ENCODE measurements around the gene ABCA2. TPM values are rescaled to one million over a fixed set of nuclear protein-coding genes. Genes with fewer than 3 reads are reported as not detected.

ABCA2 gene
- 28.1 TPM for polyA plus RNA-seq (2013, experiment 1 of 2)
- polyA plus RNA-seq (2013, experiment 2 of 2), result 18.0 TPM

- Histone ChIP-seq H3K36me3 (ENCODE audit: control insufficient read depth, insufficient read depth, low read length) (no peaks in the 10 kb centered on the region), H3K4me3 (ENCODE audit: extremely low read depth, insufficient read depth, low read length, poor library complexity, severe bottlenecking) (peak within 1 kb of the TSS; percentile 42), H3K27ac (ENCODE audit: low read depth, low read length, severe bottlenecking) (no peak within 1 kb of the TSS), H3K4me1 (ENCODE audit: control insufficient read depth, insufficient read depth, low read length, poor library complexity, severe bottlenecking) (no peaks in the 10 kb centered on the region), H3K9me3 (ENCODE audit: control insufficient read depth, low read length) (no peaks in the 10 kb centered on the region)
- 6 to 8% methylated on average over 67 to 72 of the region's 95 CpGs for WGBS, 2 experiments (ENCODE audit: insufficient coverage in 2 of 2)
Measured at GRCh38 chr9:137027369-137028262, at the start of gene ABCA2. ABCA2 (minus strand) TSS chr9:137028237; CDS start chr9:137028140, 97 bp downstream.

GRCh38 chr9:137077010-137077747 lies 49.1 kb upstream of the ABCA2 start, which contains the start of gene UAP1L1:
UAP1L1 (plus strand) TSS chr9:137077517; CDS start chr9:137077533, 16 bp downstream.
- Histone ChIP-seq H3K36me3 (ENCODE audit: control insufficient read depth, insufficient read depth, low read length) (peaks cover 4% of the 10 kb centered on the region), H3K4me1 (ENCODE audit: control insufficient read depth, insufficient read depth, low read length, poor library complexity, severe bottlenecking) (peaks cover 9% of the 10 kb centered on the region), H3K27ac (ENCODE audit: low read depth, low read length, severe bottlenecking) (no peak within 1 kb of the TSS), H3K9me3 (ENCODE audit: control insufficient read depth, low read length) (no peaks in the 10 kb centered on the region), H3K4me3 (ENCODE audit: extremely low read depth, insufficient read depth, low read length, poor library complexity, severe bottlenecking) (peak within 1 kb of the TSS; percentile 47)
- WGBS, 2 experiments (ENCODE audit: insufficient coverage in 2 of 2), result 7 to 8% methylated on average over 13 to 41 of the region's 87 CpGs

GRCh38 chr9:137076636-137077009 lies 48.6 kb upstream of the ABCA2 start:
- WGBS, 2 experiments (ENCODE audit: insufficient coverage in 2 of 2), result 78% methylated on average over 14 to 15 of the region's 15 CpGs
- peak overlapping the region; percentile 47 for H3K4me3 ChIP-seq (ENCODE audit: extremely low read depth, insufficient read depth, low read length, poor library complexity, severe bottlenecking)
- no peak overlapping the region for H3K27ac ChIP-seq (ENCODE audit: low read depth, low read length, severe bottlenecking)
- no peaks in the 10 kb centered on the region for H3K9me3 ChIP-seq (ENCODE audit: control insufficient read depth, low read length)
- peaks cover 4% of the 10 kb centered on the region for H3K36me3 ChIP-seq (ENCODE audit: control insufficient read depth, insufficient read depth, low read length)
- peaks cover 9% of the 10 kb centered on the region for H3K4me1 ChIP-seq (ENCODE audit: control insufficient read depth, insufficient read depth, low read length, poor library complexity, severe bottlenecking)

GRCh38 chr9:137075275-137075775 lies 47.3 kb upstream of the ABCA2 start:
- peaks cover 4% of the 10 kb centered on the region for H3K36me3 ChIP-seq (ENCODE audit: control insufficient read depth, insufficient read depth, low read length)
- no peaks in the 10 kb centered on the region for H3K9me3 ChIP-seq (ENCODE audit: control insufficient read depth, low read length)
- WGBS, 2 experiments (ENCODE audit: insufficient coverage in 2 of 2), result 73 to 79% methylated on average over 2 to 10 of the region's 12 CpGs
- H3K4me1 ChIP-seq (ENCODE audit: control insufficient read depth, insufficient read depth, low read length, poor library complexity, severe bottlenecking), result peaks cover 14% of the 10 kb centered on the region
- no peak overlapping the region for H3K4me3 ChIP-seq (ENCODE audit: extremely low read depth, insufficient read depth, low read length, poor library complexity, severe bottlenecking)
- H3K27ac ChIP-seq (ENCODE audit: low read depth, low read length, severe bottlenecking), result no peak overlapping the region

- no peak overlapping the region for H3K4me3 ChIP-seq (ENCODE audit: extremely low read depth, insufficient read depth, low read length, poor library complexity, severe bottlenecking)
- 83 to 86% methylated on average over 12 of the region's 12 CpGs for WGBS, 2 experiments (ENCODE audit: insufficient coverage in 2 of 2)
- H3K9me3 ChIP-seq (ENCODE audit: control insufficient read depth, low read length), result no peaks in the 10 kb centered on the region
- H3K4me1 ChIP-seq (ENCODE audit: control insufficient read depth, insufficient read depth, low read length, poor library complexity, severe bottlenecking), result peaks cover 14% of the 10 kb centered on the region
- no peak overlapping the region for H3K27ac ChIP-seq (ENCODE audit: low read depth, low read length, severe bottlenecking)
- peaks cover 4% of the 10 kb centered on the region for H3K36me3 ChIP-seq (ENCODE audit: control insufficient read depth, insufficient read depth, low read length)
Measured at GRCh38 chr9:137074657-137075274, 46.7 kb upstream of the ABCA2 start.

GRCh38 chr9:137073992-137074399 lies 46.0 kb upstream of the ABCA2 start:
- H3K9me3 ChIP-seq (ENCODE audit: control insufficient read depth, low read length), result no peaks in the 10 kb centered on the region
- WGBS, 2 experiments (ENCODE audit: insufficient coverage in 2 of 2), result 93 to 96% methylated on average over 8 of the region's 8 CpGs
- H3K27ac ChIP-seq (ENCODE audit: low read depth, low read length, severe bottlenecking), result no peak overlapping the region
- H3K4me1 ChIP-seq (ENCODE audit: control insufficient read depth, insufficient read depth, low read length, poor library complexity, severe bottlenecking), result peaks cover 14% of the 10 kb centered on the region
- H3K4me3 ChIP-seq (ENCODE audit: extremely low read depth, insufficient read depth, low read length, poor library complexity, severe bottlenecking), result no peak overlapping the region
- no peaks in the 10 kb centered on the region for H3K36me3 ChIP-seq (ENCODE audit: control insufficient read depth, insufficient read depth, low read length)

- no peaks in the 10 kb centered on the region for H3K9me3 ChIP-seq (ENCODE audit: control insufficient read depth, low read length)
- no peaks in the 10 kb centered on the region for H3K36me3 ChIP-seq (ENCODE audit: control insufficient read depth, insufficient read depth, low read length)
- H3K4me3 ChIP-seq (ENCODE audit: extremely low read depth, insufficient read depth, low read length, poor library complexity, severe bottlenecking), result peak overlapping the region; percentile 40
- peak overlapping the region; percentile 67 for H3K27ac ChIP-seq (ENCODE audit: low read depth, low read length, severe bottlenecking)
- H3K4me1 ChIP-seq (ENCODE audit: control insufficient read depth, insufficient read depth, low read length, poor library complexity, severe bottlenecking), result peaks cover 12% of the 10 kb centered on the region
- WGBS, 2 experiments (ENCODE audit: insufficient coverage in 2 of 2), result 84% methylated on average over 2 of the region's 2 CpGs; no CpG with 5 or more reads in 1 of the 2 experiments
Measured at GRCh38 chr9:137071282-137071681, 43.2 kb upstream of the ABCA2 start.

- Histone ChIP-seq H3K36me3 (ENCODE audit: control insufficient read depth, insufficient read depth, low read length) (no peaks in the 10 kb centered on the region), H3K9me3 (ENCODE audit: control insufficient read depth, low read length) (no peaks in the 10 kb centered on the region), H3K27ac (ENCODE audit: low read depth, low read length, severe bottlenecking) (peak overlapping the region; percentile 67), H3K4me1 (ENCODE audit: control insufficient read depth, insufficient read depth, low read length, poor library complexity, severe bottlenecking) (peaks cover 12% of the 10 kb centered on the region), H3K4me3 (ENCODE audit: extremely low read depth, insufficient read depth, low read length, poor library complexity, severe bottlenecking) (peak overlapping the region; percentile 40)
- WGBS, 2 experiments (ENCODE audit: insufficient coverage in 2 of 2), result 29 to 43% methylated on average over 5 to 6 of the region's 6 CpGs
Measured at GRCh38 chr9:137070906-137071275, 42.9 kb upstream of the ABCA2 start.

GRCh38 chr9:137070201-137070905 lies 42.3 kb upstream of the ABCA2 start, which contains the start of gene SAPCD2:
SAPCD2 (minus strand) TSS chr9:137070557; CDS start chr9:137070460, 97 bp downstream.
- H3K4me3 ChIP-seq (ENCODE audit: extremely low read depth, insufficient read depth, low read length, poor library complexity, severe bottlenecking), result peak within 1 kb of the TSS; percentile 40
- H3K36me3 ChIP-seq (ENCODE audit: control insufficient read depth, insufficient read depth, low read length), result no peaks in the 10 kb centered on the region
- peak within 1 kb of the TSS; percentile 67 for H3K27ac ChIP-seq (ENCODE audit: low read depth, low read length, severe bottlenecking)
- H3K4me1 ChIP-seq (ENCODE audit: control insufficient read depth, insufficient read depth, low read length, poor library complexity, severe bottlenecking), result peaks cover 12% of the 10 kb centered on the region
- WGBS, 2 experiments (ENCODE audit: insufficient coverage in 2 of 2), result 0 to 1% methylated on average over 50 to 51 of the region's 74 CpGs
- no peaks in the 10 kb centered on the region for H3K9me3 ChIP-seq (ENCODE audit: control insufficient read depth, low read length)

Data from mesodermal cell (in vitro differentiated cells).